SIG-M5 (cell line): Measurements from ENCODE around the gene NEK9.
"Not testable (repeated sequence)": the region's sequence is repeated elsewhere in the genome, so short reads cannot be mapped to it uniquely, and the experiment has no call there.

ENCODE experiments used
- DNase-seq: peaks from one replicate; lab custom pipeline; 2025; lab: John Stamatoyannopoulos, UW

NEK9 gene

GRCh38 chr14:75143761-75144527 lies 17.1 kb upstream of the NEK9 start:
- DNase-seq, result no peak

DNA sequence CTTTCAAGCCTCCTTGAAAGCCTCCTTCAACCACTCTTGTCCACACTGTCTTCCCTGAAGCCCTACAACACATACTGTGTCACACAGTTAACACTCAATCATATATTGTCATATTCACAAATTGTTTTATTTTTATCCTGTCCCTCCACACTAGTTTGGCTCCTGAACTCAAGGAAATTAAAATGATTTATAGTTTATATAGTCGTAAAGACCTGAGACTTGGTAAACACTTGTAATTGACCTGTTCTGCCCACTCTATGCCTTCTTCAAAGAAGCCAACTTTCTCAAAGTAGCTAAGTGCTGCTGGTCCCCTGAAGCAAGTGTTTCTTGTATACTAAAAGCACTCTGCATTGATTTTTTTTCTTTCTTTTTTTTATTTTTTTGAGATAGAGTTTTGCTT lies 15.6 kb upstream of the NEK9 start:
- DNase-seq, result no peak

DNA sequence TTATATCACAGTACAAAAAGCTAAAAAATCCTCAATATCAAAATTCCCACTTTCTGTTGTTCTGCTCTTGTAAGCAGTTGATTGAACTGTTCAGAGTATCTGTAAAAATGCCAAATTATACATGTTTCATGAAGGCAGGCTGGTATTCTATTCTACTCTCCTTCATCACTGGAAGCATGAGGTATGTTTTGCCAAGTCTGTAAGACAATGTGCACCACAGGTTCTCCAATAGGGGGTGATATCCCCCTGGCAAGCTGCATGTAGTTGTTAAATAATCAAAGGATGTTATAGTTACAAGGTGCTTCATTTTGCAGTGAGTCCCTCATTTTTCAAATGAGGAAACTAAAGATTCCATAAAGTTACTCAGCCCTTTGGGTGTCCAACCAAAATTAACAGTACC lies 15.1 kb upstream of the NEK9 start:
- no peak for DNase-seq

DNA sequence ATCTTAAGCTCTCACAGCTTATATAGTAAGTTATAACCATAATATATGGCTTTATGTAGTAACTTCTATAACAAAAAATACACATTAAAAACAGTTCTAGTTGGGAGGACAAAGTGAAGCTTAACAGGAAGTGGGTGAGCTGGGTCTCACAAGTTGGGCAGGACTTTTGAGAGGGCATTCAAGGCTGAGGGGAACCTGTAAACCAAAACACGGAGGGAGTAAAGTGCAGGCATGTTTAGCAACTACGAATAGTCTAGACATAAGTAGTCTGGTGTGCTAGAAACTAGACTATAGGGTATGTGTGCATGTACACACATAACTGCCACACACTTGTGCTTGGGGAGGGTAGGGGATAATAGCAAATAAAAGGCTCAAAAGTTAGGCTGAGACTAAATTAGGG lies 14.2 kb upstream of the NEK9 start:
- DNase-seq, result no peak

- no peak for DNase-seq
These were observed 13.8 kb upstream of the NEK9 start for GRCh38 chr14:75140620-75141019.

DNA sequence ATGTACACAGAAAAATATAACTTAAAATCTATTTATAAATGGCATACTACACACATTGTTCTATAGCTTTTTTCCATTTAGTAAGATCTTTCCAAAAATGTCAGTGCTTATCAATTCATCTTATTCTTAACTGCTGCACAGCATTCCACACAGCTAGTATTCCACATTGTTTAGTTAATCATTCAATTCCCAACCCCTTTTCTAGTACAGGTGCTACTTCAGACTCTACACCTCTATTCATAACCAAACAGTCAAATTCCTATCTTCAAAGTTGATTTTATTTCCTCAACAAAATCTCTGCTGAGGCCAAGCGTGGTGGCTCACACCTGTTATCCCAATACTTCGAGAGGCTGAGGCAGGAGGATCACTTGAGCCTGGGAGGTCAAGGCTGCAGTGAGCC lies 12.3 kb upstream of the NEK9 start:
- no peak for DNase-seq

DNA sequence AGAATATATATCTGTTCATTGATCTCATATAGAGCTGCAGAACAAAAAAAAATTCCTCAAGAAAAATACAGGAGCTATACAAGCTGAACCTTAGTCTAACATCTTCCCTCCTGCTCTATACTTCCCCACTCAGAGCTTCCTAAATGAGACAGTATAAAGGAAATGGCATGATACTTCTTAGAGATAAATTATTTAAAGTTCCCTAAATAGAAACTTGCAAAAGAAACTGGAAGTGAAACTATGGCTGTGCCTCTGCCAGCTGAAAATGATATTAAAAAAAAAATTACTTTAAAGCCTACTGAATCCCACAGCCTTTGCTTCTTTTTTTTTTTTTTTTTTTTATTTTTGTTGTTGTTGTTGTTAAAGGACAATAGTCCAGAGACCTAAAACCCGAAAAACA lies 11.6 kb upstream of the NEK9 start:
- DNase-seq, result no peak

DNA sequence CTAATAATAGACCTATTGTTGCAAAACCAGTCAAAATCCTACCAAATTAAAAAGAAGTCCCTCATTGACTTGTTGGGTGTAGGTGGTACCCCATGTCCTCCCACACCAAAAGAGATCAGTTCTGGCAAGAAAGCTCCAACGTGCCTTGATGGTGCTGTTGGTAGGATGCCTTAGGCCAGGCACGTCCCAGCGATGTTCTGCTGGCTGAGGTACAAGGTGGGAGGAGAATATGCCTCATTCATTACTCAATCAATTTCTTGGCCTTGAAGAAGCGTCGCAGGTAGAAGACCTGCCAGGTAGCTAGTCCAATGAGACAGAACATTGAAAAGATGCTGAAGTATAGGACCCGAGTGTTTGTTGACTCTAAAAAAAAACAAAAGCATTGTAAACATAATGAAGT lies 7.8 kb upstream of the NEK9 start:
- DNase-seq, result no peak

GRCh38 chr14:75133597-75133996 lies 6.7 kb upstream of the NEK9 start:
- DNase-seq, result no peak

DNA sequence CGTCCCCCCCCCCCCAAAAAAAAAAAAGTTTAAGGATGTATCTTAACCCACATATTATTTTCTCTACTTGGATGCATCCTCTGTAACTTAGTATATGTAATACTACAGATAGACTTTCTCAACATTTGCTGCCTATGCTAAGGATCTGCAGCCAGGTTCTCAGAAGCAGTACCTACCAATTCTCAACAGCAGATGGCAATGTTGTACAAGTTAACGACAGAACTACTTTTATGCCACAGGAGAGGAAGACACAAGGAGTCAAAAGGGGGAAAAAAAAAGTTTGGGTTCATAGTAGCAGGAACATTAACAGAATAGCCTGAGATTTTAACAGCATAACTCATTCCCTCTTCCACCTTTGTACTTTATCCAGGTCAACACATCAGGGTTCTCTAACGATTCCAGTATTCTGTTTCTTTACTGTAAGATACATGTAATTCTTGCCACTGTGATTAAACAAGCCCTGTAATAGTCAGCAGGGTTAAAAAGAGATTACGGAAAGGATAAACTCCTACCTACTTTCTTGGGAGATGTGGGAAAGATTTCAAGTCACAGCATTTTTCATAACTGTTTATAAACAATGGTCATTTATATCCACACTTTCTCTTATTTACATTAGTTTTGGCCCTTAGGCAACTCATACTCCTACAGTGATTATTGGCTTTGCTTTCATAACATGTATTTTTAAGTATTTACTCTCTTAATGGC lies 5.7 kb upstream of the NEK9 start:
- peak; percentile 23 for DNase-seq

GRCh38 chr14:75128596-75128990 lies 1.7 kb upstream of the NEK9 start:
- DNase-seq, result no peak

DNA sequence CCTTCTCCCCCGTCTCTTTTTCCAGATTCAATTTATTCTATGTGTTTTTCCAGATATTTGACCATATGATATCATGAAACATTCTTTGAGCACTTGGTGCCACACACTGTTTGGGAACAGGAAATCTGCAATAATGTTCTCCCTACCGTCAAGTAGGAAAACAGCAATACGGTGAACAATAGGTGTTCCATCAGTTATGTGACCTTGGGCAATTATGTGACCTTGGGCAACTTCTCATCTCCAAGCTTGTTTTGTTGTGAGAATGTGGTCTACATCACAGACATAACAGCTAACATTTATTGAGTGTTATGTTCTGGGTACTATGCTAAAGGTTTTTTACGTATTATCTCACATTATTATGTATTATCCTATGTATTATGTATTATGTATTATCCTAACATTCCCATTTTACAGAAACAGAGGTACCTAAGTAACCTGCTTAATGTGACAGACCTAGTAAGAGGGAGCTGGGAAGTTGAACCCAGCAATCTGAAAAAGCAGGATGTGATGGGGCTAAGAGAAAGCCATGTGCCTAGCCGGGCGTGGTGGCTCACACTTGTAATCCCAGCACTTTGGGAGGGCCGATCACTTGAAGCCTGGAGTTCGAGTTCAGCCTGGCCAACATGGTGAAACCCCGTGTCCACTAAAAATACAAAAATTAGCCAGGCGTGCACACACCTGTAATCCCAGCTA lies 1.2 kb upstream of the NEK9 start:
- DNase-seq, result no peak

GRCh38 chr14:75127474-75127820 lies 599 bp upstream of the NEK9 start:
- DNase-seq, result not testable (repeated sequence)

- DNase-seq, result no peak
These were observed 715 bp downstream of the NEK9 start for GRCh38 chr14:75126121-75126544.

GRCh38 chr14:75125617-75126016 lies 1.2 kb downstream of the NEK9 start:
- DNase-seq, result no peak

- DNase-seq, result peak; percentile 17
These were observed 2.9 kb downstream of the NEK9 start for GRCh38 chr14:75123991-75124390.

DNA sequence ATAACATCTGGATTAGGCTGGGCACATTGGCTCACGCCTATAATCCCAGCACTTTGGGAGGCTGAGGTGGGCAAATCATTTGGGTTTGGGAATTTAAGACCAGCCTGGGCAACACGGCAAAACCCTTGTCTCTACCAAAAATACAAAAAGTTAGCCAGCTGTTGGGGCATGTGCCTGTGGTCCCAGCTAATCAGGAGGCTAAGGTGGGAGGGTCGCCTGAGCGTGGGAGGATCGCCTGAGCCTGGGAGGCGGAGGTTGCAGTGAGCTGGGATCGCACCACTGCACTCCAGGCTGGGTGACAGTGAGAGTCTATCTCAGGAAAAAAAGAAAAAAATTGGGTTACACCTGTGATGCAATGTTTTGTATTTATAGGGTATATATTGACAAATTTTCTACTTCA lies 5.3 kb downstream of the NEK9 start:
- no peak for DNase-seq

DNA sequence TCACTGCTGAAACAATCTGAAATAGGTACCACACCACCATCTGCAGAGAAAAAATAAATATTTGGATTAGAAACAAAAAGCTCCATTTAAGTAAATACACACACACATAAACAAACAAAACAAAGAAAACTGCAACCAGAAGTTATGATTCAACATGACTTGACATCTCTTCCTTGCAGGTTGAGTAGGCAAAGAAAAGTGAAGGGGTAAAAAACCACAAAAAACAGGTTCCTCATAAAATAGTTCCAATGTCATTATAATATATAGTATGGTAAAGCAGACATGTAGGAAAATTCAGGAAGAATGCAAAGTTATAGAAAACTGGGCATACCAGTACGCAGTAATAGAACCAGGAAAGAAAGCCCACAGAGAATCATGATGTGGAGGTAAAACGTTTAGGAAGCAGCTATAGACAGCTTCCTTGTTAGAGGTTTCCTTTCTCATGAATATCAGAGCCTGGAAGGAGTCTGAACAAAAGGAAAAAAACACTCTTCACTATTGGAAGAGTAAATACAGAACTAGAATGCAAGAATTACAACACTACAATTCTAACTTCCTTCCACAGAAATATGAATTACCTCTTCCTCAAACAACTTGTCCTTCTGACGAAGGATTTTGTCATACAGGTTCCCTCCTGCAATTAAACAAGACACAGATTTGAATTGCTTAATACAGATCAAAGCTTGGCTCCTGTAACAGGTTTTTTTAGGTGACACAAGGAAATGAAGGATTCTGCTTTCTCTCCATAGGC lies 6.1 kb downstream of the NEK9 start:
- DNase-seq, result no peak

GRCh38 chr14:75119056-75119455 lies 7.8 kb downstream of the NEK9 start:
- DNase-seq, result no peak

GRCh38 chr14:75113932-75114539 lies 12.8 kb downstream of the NEK9 start:
- no peak for DNase-seq

GRCh38 chr14:75109877-75110276 lies 17.0 kb downstream of the NEK9 start:
- no peak for DNase-seq

DNA sequence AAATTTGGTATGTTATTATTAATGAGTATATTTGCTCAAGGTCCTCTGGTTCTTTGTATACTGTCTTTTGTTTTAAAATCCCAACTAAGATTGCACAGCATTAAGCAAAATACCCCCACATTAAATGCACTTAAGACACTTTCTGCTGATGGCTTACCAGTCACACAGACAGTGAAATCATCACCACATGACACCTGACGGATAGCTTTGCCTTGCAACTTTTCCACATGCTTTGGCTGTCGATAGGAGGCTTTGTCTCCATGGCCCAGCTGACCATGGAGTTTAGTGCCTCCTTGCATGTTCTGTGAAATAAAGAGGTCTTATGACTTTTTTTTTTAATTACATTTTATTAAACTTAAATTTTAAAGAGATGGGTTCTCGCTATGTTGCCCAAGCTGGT lies 19.7 kb downstream of the NEK9 start:
- no peak for DNase-seq
